PFSK-1 (cell line): ENCODE measurements around the gene GMPR.

Source experiments
- FOXP2 ChIP-seq: optimal IDR thresholded peaks from 2 replicates; pipeline ENCODE3; 2011; ENCODE audit warnings: borderline replicate concordance, control low read depth, inconsistent platforms; ENCODE audit not compliant: insufficient read depth; ENCODE audit errors: extremely low read length, extremely low read depth
- POLR2AphosphoS5 ChIP-seq: IDR thresholded peaks from 2 replicates; pipeline ENCODE4 v1.6.1; 2012; ENCODE audit warnings: low read depth, mild to moderate bottlenecking, control low read depth, low read length, moderate library complexity
- REST ChIP-seq, 2 experiments: IDR thresholded peaks; 2 replicates each; pipeline versions ENCODE4 v1.6.1 to v1.8.0; 2011 to 2012; ENCODE audit warnings: low read depth in 2 of 2, low read length in 2 of 2, control low read depth in 1 of 2, inconsistent platforms in 1 of 2, mild to moderate bottlenecking in 1 of 2, moderate library complexity in 1 of 2; ENCODE audit not compliant: insufficient read depth in 1 of 2
- SIN3A ChIP-seq: IDR thresholded peaks from 2 replicates; pipeline ENCODE4 v1.6.1; 2012; ENCODE audit warnings: mild to moderate bottlenecking, low read length, moderate library complexity, borderline replicate concordance; ENCODE audit not compliant: insufficient read depth
- TAF1 ChIP-seq: IDR thresholded peaks from 2 replicates; pipeline ENCODE4 v1.6.1; 2012; ENCODE audit warnings: low read length, control low read depth, borderline replicate concordance; ENCODE audit not compliant: insufficient read depth

GMPR gene

GRCh38 chr6:16322666-16323312, 84.4 kb downstream of the GMPR start:
- TF ChIP-seq SIN3A: peak; percentile 97; the same call in 1 of the 2 replicates
- peak; percentile 64; the same call in 1 of the 2 replicates for TF ChIP-seq TAF1
- no peak; the same call in 1 of the 2 replicates for TF ChIP-seq POLR2AphosphoS5
- peak; percentile 74 for TF ChIP-seq FOXP2

- TF ChIP-seq FOXP2 (no peak), TAF1 (no peak), SIN3A (no peak), POLR2AphosphoS5 (no peak), REST (IDR thresholded peaks at IDR 0.05; ENCODE audit: insufficient read depth in 1 of 2, low read depth in 2 of 2, low read length in 2 of 2) (no peak)
These were observed 85.8 kb downstream of the GMPR start for GRCh38 chr6:16324184-16324583.

GRCh38 chr6:16324606-16325225, 86.3 kb downstream of the GMPR start:
- TF ChIP-seq SIN3A (no peak), FOXP2 (no peak), POLR2AphosphoS5 (no peak; the same call in 1 of the 2 replicates), REST (IDR thresholded peaks at IDR 0.05; ENCODE audit: insufficient read depth in 1 of 2, low read depth in 2 of 2, low read length in 2 of 2) (no peak), TAF1 (no peak)

GRCh38 chr6:16326531-16326930, 88.1 kb downstream of the GMPR start:
- TF ChIP-seq REST (IDR thresholded peaks at IDR 0.05; ENCODE audit: insufficient read depth in 1 of 2, low read depth in 2 of 2, low read length in 2 of 2): no peak
- no peak for TF ChIP-seq FOXP2
- TF ChIP-seq POLR2AphosphoS5: no peak
- TF ChIP-seq SIN3A: no peak
- TF ChIP-seq TAF1: no peak

GRCh38 chr6:16326971-16327776, 88.8 kb downstream of the GMPR start:
- TF ChIP-seq TAF1: no peak
- no peak for TF ChIP-seq SIN3A
- TF ChIP-seq POLR2AphosphoS5: no peak
- no peak for TF ChIP-seq REST (IDR thresholded peaks at IDR 0.05; ENCODE audit: insufficient read depth in 1 of 2, low read depth in 2 of 2, low read length in 2 of 2)
- TF ChIP-seq FOXP2: no peak
